Upper lobe of right lung (tissue), 1 donor: ENCODE measurements around the gene DIPK1B. TPM values are rescaled to one million over a fixed set of nuclear protein-coding genes. Genes with fewer than 3 reads are reported as not detected.

Experiments used
- ATAC-seq: fragments of 200-7000 bp; cut with Tn5 transposase; one replicate; pipeline ENCODE4 v1.9.1; 2020; ENCODE audit warnings: mild to moderate bottlenecking, moderate library complexity
- DNase-seq: peaks from one replicate; pipeline ENCODE4 v3.0.0-alpha.2; 2020
- H3K27ac ChIP-seq: fragments of 200-600 bp; one replicate; pipeline ENCODE4 v1.8.0; 2022
- H3K27me3 ChIP-seq: fragments of 200-600 bp; one replicate; pipeline ENCODE4 v1.8.0; 2022; ENCODE audit warnings: mild to moderate bottlenecking
- H3K36me3 ChIP-seq: fragments of 200-600 bp; one replicate; pipeline ENCODE4 v1.8.0; 2022
- H3K4me1 ChIP-seq: fragments of 200-600 bp; one replicate; pipeline ENCODE4 v1.8.0; 2022
- H3K4me3 ChIP-seq: fragments of 200-600 bp; one replicate; pipeline ENCODE4 v1.8.0; 2022; ENCODE audit warnings: mild to moderate bottlenecking
- H3K9me3 ChIP-seq: fragments of 200-600 bp; one replicate; pipeline ENCODE4 v1.8.0; 2022
- CTCF ChIP-seq: fragments of 200-600 bp; IDR thresholded peaks from one replicate; pipeline ENCODE4 v1.8.0; 2022; ENCODE audit warnings: antibody characterized with exemption
- intact Hi-C: fragments of 100-400 bp; cut with DNase I; formaldehyde crosslinking; loops from one replicate; pipeline ENCODE4 v1.11.0; 2022
- total RNA-seq: library from RNA; stranded (reverse); fragmentation: NEBNext Ultra II Directional; extraction: Animal tissue kit (Norgen Biotek cat#: 25700); gene quantifications from one replicate; pipeline ENCODE4 v1.2.1, GENCODE V29; 2021
- donor health status: DM: no; HTN: yes; CAD: no; lungs with severe emphysema.

The DIPK1B gene
- total RNA-seq, 1 donor from 2014 or later = 17.7 TPM

GRCh38 chr9:136756134-136756438 is 43.7 kb downstream of the DIPK1B start:
- TF ChIP-seq CTCF = no peak
- H3K4me3 ChIP-seq = no peak overlapping the region
- intact Hi-C loops = no loop called here
- H3K36me3 ChIP-seq = no peaks in the 10 kb centered on the region
- ATAC-seq (no peak), DNase-seq (no peak)
- no peaks in the 10 kb centered on the region for H3K4me1 ChIP-seq
- no peaks in the 10 kb centered on the region for H3K27me3 ChIP-seq
- H3K9me3 ChIP-seq = no peaks in the 10 kb centered on the region
- H3K27ac ChIP-seq = no peak overlapping the region

- Histone ChIP-seq H3K4me1 (no peaks in the 10 kb centered on the region), H3K27ac (no peak overlapping the region), H3K9me3 (no peaks in the 10 kb centered on the region), H3K27me3 (no peaks in the 10 kb centered on the region), H3K4me3 (no peak overlapping the region), H3K36me3 (no peaks in the 10 kb centered on the region)
- no peak for TF ChIP-seq CTCF
- ATAC-seq (no peak), DNase-seq (no peak)
- intact Hi-C loops = no loop called here
Observed at GRCh38 chr9:136756836-136757235, 44.5 kb downstream of the DIPK1B start.

- Histone ChIP-seq H3K36me3 (no peaks in the 10 kb centered on the region), H3K27ac (no peak overlapping the region), H3K9me3 (no peaks in the 10 kb centered on the region), H3K27me3 (no peaks in the 10 kb centered on the region), H3K4me3 (no peak overlapping the region), H3K4me1 (no peaks in the 10 kb centered on the region)
- DNase-seq (no peak), ATAC-seq (no peak)
- TF ChIP-seq CTCF = no peak
- intact Hi-C loops = no loop called here
Observed at GRCh38 chr9:136757328-136757727, 45.0 kb downstream of the DIPK1B start.

- Histone ChIP-seq H3K27me3 (no peaks in the 10 kb centered on the region), H3K9me3 (no peaks in the 10 kb centered on the region), H3K36me3 (no peaks in the 10 kb centered on the region), H3K4me1 (no peaks in the 10 kb centered on the region), H3K4me3 (no peak overlapping the region), H3K27ac (no peak overlapping the region)
- peak; percentile 62 for DNase-seq
- no peak for ATAC-seq
- intact Hi-C loops = no loop called here
- TF ChIP-seq CTCF = no peak
Observed at GRCh38 chr9:136757751-136758140, 45.4 kb downstream of the DIPK1B start.

GRCh38 chr9:136759001-136759400 is 46.6 kb downstream of the DIPK1B start:
- H3K4me3 ChIP-seq = no peak overlapping the region
- H3K9me3 ChIP-seq = no peaks in the 10 kb centered on the region
- TF ChIP-seq CTCF = no peak
- H3K4me1 ChIP-seq = no peaks in the 10 kb centered on the region
- intact Hi-C loops = no loop called here
- no peaks in the 10 kb centered on the region for H3K27me3 ChIP-seq
- no peak for ATAC-seq
- no peak overlapping the region for H3K27ac ChIP-seq
- no peaks in the 10 kb centered on the region for H3K36me3 ChIP-seq
- no peak for DNase-seq
